HG02763 (cell line): ENCODE measurements around the gene SCO1.
"Not testable (repeated sequence)": the region's sequence is repeated elsewhere in the genome, so short reads cannot be mapped to it uniquely, and the experiment has no call there.

Experiments used
- ATAC-seq: cut with Tn5 transposase; IDR thresholded peaks from one replicate; pipeline ENCODE4 v1.9.1; 2021; ENCODE audit warnings: mild to moderate bottlenecking, moderate library complexity; ENCODE audit not compliant: unreplicated experiment

Gene SCO1

DNA sequence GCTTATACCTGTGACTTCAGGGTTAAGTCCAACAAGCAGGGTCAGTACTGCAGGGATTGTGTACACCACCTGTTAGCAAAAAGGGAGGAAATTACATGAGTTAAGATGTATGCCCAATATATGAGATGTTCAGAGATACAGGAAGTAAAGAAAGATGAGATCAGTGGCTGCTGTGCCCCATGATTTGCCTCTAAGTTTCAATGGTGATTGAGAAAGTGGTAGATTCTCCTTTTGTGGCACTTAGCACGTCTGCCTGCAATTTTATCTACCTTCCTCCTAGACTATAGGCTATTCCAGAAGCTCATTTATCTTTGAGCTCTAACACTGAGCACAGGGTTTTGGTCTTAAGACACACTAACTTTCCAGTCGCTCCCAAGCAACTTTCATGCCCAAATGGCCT lies 28.9 kb upstream of the SCO1 start:
- ATAC-seq, result no peak

DNA sequence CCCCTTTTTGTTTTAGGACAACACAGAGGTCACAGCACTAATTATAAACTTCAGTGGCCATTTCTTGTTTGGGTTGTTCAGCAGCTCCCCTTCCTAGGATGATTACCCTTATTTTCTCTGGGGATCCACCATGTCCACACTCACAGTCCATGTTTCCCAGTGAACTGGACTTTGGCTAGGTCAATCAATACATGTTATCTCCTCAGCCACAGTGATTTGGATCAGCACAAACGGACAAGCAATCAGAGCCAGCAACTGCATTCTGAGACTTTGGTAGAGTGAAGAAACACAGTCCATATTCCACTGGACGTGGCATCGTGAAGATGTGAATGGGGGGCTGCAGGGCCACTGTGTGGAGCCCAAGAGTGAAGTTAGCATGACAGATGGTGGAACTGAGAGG lies 27.9 kb upstream of the SCO1 start:
- ATAC-seq, result no peak

DNA sequence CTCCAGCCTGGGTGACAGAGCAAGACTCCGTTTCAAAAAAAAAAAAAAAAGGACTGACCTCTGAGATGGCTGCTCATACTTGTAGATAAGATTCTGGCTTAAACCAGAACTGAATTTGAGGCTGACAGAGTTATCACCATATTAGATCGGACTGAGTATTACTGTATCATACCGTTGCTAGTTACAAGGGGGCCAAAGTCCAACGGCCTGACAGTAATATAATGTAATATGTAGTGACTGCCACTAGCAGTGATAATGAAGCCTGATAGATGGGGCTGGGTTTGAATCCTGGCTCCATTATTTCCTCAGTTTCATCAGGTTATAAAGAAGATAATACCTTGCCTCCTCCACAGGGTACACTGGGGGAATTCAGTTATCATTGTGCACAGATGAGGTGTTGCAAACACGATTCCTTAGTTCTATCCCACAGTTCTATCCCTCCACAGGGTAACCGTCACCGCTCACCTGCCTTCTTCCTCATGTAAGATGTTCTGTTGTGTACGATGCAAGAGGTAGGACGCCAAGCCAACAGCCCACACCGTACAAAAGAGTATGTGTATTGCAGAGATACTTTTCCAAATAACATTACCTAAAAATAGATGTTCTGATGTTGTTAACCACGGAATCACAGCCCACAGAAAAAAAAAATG lies 27.3 kb upstream of the SCO1 start:
- no peak for ATAC-seq

DNA sequence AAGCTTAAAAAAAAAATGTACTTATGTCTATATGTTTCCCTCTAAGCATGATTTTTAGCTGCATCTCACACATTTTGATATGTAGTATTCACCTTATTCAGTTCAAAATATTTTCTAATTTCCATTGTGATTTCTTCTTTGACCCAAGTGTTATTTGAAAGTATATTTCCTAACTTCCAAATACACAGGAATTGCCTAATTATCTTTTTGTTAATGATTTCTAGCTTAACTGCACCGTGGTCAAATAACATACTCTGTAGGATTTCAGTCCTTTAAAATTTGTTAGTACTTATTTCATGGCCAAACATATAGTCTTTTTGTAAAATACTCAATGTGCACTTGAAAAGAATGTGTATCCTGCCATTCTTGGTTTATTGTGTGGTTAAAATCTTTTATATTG lies 21.2 kb upstream of the SCO1 start:
- no peak for ATAC-seq

DNA sequence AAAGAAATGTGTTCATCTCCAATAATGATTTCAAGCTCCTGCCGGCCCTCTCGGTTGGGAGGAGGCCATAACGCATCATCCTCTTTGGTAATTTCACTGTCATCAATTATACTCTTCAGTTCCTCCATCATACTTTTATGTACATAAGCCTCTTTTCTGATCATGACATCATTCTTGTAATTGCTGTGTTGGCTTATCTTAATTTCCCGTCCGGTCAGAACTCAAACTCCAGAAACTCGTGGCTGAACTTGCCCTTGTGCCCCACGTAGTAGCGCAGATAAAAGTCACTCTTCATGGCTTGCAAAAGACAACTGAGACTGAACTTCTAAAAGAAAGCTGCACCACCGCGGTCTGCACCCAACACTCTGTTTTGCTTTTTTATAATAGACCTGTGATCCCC lies 18.9 kb upstream of the SCO1 start:
- ATAC-seq, result no peak

DNA sequence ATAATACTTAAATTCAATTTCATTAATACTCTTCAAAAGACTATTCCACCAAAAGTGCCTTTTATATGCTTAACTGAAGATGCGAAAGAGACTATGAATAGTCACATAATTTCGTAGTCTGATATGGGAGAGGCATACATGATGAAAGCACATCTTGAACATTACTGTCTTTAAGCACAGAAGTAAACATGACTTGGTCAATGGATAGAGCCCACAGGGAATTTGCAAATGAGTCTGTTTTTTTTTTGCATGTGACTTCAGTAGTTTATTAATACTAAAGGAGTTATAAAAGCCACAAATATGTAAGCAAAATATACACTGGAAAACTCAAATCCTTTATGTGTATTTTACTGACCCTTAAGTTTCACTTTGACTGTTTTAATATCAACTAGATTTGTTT lies 16.0 kb upstream of the SCO1 start:
- ATAC-seq, result no peak

DNA sequence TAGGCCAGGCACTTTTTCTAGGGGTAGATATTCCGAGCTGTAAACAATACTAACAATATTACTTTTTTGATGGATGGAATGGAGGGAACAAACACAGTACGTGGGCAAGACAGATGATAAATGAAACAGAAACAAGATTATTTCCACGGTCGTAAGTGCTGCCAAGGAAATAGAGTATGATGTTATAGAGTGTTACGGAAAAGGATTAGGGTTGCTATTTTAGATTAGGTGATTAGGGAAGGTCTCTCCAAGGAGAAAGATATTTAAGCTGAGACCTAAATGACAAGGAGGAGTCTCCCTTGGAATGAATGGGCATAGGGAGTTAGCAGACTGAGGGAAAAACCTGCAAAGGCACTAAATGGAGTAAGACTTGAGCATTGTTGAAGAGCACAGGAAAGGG lies 8.4 kb upstream of the SCO1 start:
- no peak for ATAC-seq

DNA sequence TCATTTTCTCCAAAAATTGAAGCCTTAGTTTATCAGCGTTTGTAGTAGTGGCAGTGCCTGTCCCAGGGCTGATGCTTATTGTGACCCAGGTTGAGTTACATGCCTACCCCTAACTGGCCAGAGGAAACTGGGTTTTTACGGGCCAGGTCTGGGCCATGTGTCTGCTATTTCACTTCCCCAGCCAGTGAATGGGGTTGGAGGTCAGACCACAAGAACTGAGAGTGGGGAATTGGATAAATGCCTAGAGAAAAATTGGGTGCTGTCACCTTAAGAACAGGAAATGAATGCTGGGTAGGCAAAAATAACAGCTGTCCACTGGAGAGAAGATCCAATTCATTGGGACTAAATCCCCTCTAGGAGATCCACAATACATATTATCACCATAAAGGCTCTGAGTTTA lies 5.2 kb upstream of the SCO1 start:
- no peak for ATAC-seq

DNA sequence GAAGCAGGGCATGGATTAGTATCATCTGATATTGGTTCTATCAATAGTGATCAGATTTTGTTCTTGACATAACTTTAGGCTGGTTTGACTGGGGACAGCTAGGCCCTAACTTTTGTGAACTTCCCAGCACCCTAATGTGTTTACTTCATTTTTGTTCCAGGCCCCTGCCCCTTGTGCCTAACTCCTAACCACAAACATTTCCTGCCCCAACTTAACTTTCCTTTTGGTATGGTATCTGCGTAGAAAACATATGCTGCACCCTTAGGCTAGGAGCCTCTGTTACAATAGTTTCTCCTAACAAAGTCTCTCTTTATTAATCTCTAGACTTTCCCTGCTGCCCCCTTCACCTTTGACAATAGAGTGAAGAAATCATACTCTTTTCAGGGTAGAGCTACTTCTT lies 2.5 kb upstream of the SCO1 start:
- no peak for ATAC-seq

DNA sequence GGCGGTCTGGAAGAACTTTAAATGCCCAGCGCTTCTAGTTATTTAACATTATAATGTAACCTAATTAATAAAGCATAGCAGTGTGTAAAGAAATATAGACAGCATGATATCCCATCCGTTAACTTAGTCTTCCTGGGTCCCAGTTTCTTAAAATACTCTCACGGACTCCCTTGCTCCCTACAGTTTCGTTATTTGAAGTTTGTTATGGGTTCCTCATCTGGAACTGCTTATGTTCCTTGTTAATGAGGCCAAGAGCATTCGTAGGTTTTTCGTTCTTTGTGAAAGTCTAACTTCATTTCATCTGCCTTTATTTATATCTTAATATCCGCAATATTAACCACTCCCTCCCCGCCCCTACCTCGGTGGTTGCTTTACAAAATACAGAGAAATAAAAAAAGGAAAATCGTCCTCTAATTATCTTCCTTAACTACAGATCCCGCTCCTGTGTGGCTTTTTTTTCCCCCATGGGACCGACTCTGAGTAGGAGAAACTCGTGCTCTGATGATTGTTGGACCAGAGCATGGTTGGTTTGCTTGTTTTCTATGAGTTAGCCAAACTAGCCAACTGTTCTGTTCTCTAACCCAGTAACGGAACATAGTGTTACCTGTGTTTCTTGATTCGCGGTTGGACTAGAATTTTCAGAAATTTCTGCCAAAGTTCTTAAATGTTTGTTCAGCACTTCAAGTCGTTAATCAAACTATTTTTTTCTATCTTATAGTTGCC lies 924 bp upstream of the SCO1 start:
- no peak for ATAC-seq

DNA sequence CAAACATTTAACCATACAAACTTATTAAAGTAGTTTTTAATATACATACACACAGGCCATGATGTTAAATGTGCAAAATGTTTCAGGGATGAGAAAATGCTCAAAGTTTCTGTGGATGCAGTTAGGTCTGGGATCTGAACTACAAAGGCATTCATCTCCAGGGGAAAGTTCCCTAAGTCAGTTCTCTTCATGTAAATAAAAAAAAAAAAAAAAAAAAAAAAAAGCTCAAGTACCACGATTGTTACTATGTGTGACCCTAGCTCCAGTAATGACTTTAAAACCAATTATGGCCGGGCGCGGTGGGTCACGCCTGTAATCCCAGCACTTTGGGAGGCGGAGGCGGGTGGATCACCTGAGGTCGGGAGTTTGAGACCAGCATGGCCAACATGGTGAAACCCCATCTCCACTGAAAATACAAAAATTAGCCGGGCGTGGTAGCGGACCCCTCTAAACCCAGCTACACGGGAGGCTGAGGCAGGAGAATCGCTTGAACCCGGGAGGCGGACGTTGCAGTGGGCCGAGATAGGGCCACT lies 1.4 kb downstream of the SCO1 start:
- ATAC-seq, result not testable (repeated sequence)

DNA sequence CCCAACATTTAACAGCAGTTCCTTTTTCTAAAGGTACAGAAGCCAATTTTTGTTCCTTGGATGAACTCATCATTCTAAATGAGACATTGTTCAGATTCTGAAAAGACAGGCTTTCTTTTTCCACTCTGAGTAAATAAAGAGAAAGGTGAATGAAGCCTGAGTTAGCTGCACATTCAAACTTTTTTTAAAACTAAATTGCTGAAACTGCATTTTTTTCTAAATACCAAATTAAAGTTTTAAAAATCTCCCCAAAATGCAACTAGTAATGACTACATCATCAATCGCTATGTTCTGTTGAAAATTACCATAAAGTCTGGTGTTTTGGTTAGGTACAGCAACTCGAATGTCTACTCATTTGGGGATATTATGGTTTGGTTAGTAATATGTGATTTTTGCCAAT lies 9.8 kb downstream of the SCO1 start:
- ATAC-seq, result no peak

DNA sequence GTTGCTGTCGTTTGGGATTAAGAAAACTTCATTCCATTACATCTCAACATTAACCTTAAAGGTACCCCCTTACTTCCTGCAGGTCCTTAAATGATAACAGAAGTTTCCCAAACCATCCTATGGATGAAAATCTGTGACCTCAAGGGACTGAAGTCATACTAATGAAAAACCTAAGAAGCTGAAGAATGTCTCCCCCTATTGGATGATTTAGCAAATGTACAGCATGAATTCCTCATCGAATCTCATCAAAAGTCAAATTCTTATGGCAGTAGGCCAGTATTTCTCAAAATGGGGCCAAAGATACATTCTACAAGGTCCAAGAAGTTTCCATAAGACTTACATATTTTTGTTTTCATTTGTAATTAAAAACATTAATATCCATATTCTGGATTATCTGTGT lies 13.5 kb downstream of the SCO1 start:
- no peak for ATAC-seq

DNA sequence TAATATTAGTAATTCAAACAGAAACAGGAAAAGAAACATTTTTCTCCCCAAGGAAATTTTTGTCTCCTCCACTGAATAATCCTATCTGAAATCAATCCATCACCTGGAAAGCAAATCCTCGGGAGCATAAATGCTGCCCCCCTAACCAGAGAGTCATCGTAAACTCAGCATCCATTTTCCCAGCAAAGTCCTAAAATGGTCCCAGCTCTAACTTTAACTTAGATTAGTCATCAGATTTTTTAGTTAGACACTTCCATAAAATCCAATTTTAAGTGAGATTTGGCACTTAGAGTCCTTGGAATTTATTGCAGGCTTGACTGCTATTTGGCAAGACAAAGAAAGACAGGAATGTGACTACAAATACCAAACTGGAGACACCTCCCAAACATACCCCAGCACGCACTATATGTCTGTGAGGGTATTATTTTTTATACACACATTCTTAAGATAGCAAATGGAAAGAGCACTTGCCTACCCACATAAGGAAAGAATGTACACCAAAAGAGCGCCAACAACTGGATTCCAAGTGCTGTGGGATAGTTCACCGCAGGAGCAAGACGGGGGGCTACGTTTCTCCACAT lies 15.4 kb downstream of the SCO1 start:
- ATAC-seq, result no peak

DNA sequence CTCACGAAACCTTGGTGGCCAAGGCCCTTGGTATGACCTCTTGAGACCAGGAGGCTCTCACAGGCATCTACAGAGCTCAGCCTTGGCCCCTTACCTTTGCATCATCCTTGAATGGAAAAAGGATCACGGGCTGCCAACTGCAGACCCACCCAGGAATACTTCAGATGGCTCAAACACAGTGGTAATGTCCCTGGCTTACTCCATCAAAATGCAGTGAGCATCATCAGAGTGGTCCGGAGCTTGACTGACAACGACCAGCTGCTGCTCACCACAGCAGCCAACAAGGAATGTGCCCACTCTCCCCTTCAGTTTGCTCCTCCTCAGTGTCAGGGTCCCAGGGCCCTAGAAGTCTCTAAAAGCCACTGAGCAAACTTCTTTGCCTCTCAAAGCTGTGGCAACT lies 22.6 kb downstream of the SCO1 start:
- ATAC-seq, result no peak

DNA sequence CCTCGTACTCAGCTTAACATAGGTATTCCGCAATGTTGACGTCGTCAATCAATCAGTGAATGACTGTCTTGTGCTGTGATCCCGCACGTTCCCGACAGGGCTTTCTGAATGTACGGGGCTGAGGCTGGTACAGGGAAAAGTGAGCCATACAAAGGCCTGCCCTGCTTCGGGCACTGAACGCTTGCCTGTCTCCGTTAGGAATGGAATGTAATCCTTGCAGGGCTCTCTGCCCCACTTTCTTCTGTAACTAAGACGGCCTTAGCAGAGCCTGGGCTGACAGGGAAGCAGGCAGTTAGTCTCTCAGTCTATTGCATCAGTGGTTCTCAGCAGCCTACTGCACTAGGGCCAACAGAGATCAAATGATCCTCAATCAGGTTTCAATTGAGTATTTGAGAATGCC lies 24.0 kb downstream of the SCO1 start:
- no peak for ATAC-seq

DNA sequence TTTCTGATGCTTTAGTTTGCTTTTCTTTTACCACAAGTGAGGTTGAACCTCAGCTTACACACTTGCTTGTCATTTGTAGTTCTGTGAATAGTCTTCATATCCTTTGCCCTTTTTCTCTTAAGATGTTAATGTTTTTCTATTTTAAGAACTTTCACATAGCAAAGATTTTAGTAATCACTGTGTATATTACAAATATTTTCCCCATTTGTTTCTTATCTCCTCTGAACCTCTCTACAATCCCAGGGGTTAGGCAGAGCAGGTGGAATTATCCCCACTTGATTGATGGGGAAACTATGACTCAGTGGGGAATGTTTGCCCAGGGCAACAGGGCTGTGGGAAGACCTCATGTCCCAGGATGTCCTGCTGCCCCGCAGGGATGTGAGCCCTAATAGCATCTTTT lies 28.6 kb downstream of the SCO1 start:
- ATAC-seq, result no peak

DNA sequence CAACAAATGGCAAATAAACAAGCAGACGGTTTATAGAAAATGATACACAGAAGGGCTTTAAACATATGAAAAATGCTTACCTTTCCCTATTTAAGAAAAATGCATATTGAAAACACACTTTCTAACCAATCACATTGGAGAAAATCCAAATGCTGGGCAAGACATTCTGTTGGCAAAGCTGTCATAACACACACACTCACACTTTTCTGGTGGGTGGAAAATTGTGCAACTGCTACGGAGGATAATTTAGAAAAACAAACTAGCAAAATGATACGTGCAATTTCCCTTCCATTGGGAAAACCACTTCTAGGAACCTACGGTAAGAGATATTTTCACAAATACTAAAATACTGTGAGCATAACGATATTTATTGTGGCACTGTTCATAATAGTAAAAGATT lies 30.4 kb downstream of the SCO1 start:
- ATAC-seq, result no peak

DNA sequence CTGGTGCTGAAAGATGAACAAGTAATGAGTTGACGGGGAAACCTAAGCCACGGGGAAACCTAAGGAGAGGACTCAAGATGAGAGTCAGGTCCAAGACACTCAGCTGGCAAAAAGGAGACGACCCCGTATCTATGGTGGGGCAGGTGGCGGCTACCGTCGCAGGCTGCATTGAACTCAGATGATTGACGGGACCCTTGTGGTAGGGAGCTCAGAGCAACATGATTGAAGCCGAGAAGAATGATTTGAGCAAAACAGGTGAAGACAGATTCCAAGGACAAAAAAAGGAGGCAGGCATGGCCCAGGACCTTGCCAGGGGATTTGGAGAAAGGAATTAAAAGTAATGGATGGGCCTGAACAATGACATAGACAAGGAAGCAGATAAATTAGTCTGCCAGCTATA lies 32.8 kb downstream of the SCO1 start:
- no peak for ATAC-seq

DNA sequence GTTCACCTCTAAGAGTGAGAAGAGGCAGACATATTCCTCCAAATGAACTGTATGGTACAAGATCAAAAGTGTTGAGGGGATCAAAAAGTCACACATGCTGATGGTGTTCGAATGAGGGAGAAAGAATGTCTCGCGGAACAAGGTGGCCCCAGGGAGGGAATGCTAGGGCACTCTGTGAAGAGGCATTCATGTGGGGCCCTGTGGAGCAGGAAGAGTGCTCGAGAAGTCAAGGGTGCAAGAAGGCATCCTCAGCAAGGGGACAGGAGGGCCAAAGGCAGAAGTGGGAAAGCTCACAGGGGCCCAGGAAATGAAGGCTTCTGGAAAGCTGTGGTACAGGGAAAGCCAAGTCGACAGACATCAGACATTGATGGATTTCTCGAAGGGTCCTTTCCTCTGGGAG lies 34.1 kb downstream of the SCO1 start:
- ATAC-seq, result no peak

DNA sequence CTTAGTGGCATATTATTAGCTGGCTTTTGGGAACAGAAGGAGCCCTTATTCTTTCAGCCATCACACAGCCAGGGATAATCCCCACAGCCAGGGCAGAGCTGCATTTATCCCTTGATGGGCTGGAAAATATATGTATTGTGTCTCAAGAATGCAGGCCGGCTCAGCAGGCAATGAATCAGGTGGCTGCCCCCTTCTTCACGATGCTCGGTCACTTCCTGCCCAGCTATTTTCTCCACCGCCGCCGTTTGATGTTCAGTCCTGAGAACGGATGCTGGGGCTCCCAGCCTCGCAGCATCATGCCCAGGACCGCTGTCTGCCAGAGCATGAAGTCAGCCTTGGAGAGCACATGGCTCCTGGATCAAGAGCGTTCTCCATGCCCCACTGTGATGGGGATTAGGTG lies 35.9 kb downstream of the SCO1 start:
- ATAC-seq, result no peak

DNA sequence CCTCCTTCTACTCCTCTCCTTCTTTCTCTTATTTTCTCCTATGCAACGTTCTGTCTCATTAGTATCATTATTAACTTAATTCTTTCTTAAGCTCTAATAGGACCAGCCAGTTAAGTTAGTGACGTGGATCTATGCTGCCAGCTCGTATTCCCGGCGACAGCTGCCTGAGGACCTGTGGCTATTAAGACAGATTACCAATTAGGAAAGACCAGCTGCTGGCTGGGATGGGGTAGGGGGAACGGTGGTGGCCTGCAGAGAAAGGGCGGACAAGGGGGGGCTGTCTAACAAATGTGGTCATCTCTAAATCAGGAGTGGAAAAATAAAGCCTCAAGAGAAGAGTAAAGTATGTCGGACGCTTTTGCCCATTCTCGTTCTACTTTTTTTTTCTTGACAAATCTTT lies 39.5 kb downstream of the SCO1 start:
- ATAC-seq, result no peak
